ENCODE results near the gene CD109. TPM values are rescaled to one million over a fixed set of nuclear protein-coding genes. Genes with fewer than 3 reads are reported as not detected.

Gene CD109
- total and polyA plus RNA-seq, 2 of the 8 experiments (the other 6 are each of a cell fraction or from before 2014, with no cell fraction given), result 1.4 to 5.3 TPM

DNA sequence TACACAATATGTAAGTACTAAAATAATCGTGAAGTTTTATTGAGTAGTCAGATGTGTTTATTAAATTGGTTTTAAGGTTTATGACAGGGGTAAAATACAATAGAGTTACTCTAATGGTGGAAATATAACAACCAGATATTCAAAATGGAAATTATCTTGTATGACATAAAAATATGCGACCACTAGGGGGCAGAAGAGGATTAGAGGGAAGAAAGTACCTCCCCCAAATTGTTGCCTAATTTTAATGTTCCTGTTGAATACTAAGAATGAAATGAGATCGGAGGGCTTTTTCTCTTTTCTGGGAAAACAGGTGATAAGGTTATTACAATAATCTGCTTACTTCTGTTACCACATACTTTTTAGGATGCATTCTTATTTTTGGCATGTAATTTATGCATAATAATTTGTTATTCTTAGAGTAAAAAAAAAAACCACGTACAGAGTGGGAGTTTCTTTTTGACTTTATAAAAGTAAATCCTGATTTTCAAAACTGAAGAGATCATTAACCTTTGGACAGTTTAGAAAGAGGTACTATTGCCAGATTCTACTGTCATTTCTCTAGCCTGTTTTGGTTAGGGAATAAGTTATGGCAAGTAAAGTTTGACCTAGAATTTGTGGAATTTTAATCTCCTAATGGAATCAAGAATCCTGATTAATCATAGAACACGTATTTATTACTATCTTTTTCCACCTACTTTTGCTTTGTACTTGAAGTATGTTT is 159.2 kb downstream of the CD109 start:
- DNase-seq (ENCODE audit: low read depth in 1 of 2, low spot score in 2 of 2), result no peak
- Histone ChIP-seq H3K56ac (replicated peaks; ENCODE audit: insufficient read length, low read depth, low read length) (no peak overlapping the region), H4K20me1 (replicated peaks in 1 of 2; ENCODE audit: control insufficient read depth in 1 of 2, insufficient read depth in 2 of 2, low read length in 2 of 2) (no peaks in the 10 kb centered on the region), H2BK12ac (ENCODE audit: low read depth, low read length) (no peak overlapping the region), H3K4me2 (ENCODE audit: insufficient read depth in 1 of 2, low read depth in 2 of 2, low read length in 2 of 2) (no peak overlapping the region), H3K18ac (ENCODE audit: extremely low read depth, low read length) (no peak overlapping the region), H3K4ac (replicated peaks; ENCODE audit: insufficient read length, low read depth, low read length) (no peak overlapping the region), H4K5ac (ENCODE audit: insufficient read length, low read depth, low read length) (no peak overlapping the region), H3K4me1 (replicated peaks in 1 of 4; ENCODE audit: control insufficient read depth in 3 of 4, insufficient read depth in 4 of 4, low read length in 3 of 4) (no peaks in the 10 kb centered on the region), H3K79me2 (ENCODE audit: control insufficient read depth in 1 of 2, insufficient read depth in 2 of 2, low read length in 2 of 2) (no peaks in the 10 kb centered on the region), H3K23ac (ENCODE audit: insufficient read length) (no peak overlapping the region), H2BK20ac (ENCODE audit: low read length) (no peak overlapping the region), H2AK5ac (ENCODE audit: low read depth, low read length) (no peak overlapping the region), H3K36me3 (ENCODE audit: control insufficient read depth in 2 of 4, insufficient read depth in 4 of 4, low read length in 3 of 4) (no peaks in the 10 kb centered on the region), H4K91ac (replicated peaks; ENCODE audit: insufficient read length, low read length) (no peak overlapping the region), H2BK120ac (replicated peaks; ENCODE audit: low read depth, low read length) (no peak overlapping the region), H3K9ac (replicated peaks in 1 of 4; ENCODE audit: extremely low read depth in 1 of 4, low read depth in 3 of 4, low read length in 3 of 4) (no peak overlapping the region), H2AFZ (ENCODE audit: low read length) (no peak overlapping the region), H3K23me2 (ENCODE audit: low read depth, low read length) (no peaks in the 10 kb centered on the region), H3K27ac (ENCODE audit: low read depth, low read length) (no peak overlapping the region), H2BK15ac (ENCODE audit: low read length) (no peak overlapping the region), H3K79me1 (ENCODE audit: low read depth, low read length) (no peaks in the 10 kb centered on the region), H2BK5ac (ENCODE audit: low read depth, low read length) (no peak overlapping the region), H3K9me3 (ENCODE audit: insufficient read depth in 2 of 2, low read depth in 1 of 2, low read length in 1 of 2) (peaks cover 0 to 6% of the 10 kb centered on the region in 2 experiments; a peak in 1 of 4 replicates), H3K27me3 (replicated peaks in 1 of 4; ENCODE audit: control insufficient read depth in 3 of 4, extremely low read depth in 1 of 4, insufficient read depth in 3 of 4, low read length in 3 of 4) (no peaks in the 10 kb centered on the region), H3K14ac (ENCODE audit: insufficient read length) (no peak overlapping the region), H3K4me3 (ENCODE audit: extremely low read depth in 1 of 4, insufficient read depth in 2 of 4, low read depth in 3 of 4, low read length in 4 of 4) (no peak overlapping the region), H4K8ac (ENCODE audit: extremely low read depth, insufficient read depth, low read length) (no peak overlapping the region)
- TF ChIP-seq RAD21 (IDR thresholded peaks at IDR 0.05 in 1 of 2, conservative IDR thresholded peaks at IDR 0.05 in 1 of 2; ENCODE audit: low read depth in 2 of 2, low read length in 2 of 2), result peak; percentile 70 to 76
- TF ChIP-seq GTF2F1 (IDR thresholded peaks at IDR 0.05; ENCODE audit: borderline replicate concordance, low read depth, low read length), result no peak
- no peak for TF ChIP-seq POU5F1 (IDR thresholded peaks at IDR 0.05; ENCODE audit: low read depth, low read length)
- peak; percentile 92 for TF ChIP-seq CEBPB (IDR thresholded peaks at IDR 0.05; ENCODE audit: low read depth, low read length)
- TF ChIP-seq FOSL1 (IDR thresholded peaks at IDR 0.05; ENCODE audit: insufficient read depth, low read depth, low read length), result no peak
- TF ChIP-seq, protein P1, sequence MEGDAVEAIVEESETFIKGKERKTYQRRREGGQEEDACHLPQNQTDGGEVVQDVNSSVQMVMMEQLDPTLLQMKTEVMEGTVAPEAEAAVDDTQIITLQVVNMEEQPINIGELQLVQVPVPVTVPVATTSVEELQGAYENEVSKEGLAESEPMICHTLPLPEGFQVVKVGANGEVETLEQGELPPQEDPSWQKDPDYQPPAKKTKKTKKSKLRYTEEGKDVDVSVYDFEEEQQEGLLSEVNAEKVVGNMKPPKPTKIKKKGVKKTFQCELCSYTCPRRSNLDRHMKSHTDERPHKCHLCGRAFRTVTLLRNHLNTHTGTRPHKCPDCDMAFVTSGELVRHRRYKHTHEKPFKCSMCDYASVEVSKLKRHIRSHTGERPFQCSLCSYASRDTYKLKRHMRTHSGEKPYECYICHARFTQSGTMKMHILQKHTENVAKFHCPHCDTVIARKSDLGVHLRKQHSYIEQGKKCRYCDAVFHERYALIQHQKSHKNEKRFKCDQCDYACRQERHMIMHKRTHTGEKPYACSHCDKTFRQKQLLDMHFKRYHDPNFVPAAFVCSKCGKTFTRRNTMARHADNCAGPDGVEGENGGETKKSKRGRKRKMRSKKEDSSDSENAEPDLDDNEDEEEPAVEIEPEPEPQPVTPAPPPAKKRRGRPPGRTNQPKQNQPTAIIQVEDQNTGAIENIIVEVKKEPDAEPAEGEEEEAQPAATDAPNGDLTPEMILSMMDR (IDR thresholded peaks at IDR 0.05; ENCODE audit: control extremely low read depth in 1 of 3, insufficient read depth in 1 of 3, low read depth in 1 of 3, low read length in 3 of 3), result peak in 2 of 3 experiments; percentile 41 to 51; a peak in 2 of 4 replicates
- ChIA-PET CTCF (ENCODE audit: partially characterized antibody) (interaction anchor here (0.6 to 4.5 kb wide), 30 partner anchors 14 to 1406 kb away, joined by 3 to 43 read pairs (median 4); no protein-coding TSS in a partner anchor), POLR2A (ENCODE audit: partially characterized antibody) (interaction anchor here (0.9 kb wide), 1 partner anchor 394 kb away, joined by 3 read pairs; the partner anchor contains the start of gene MTO1)
- WGBS, 2 experiments (ENCODE audit: extremely low coverage in 1 of 2, insufficient coverage in 1 of 2, insufficient read length in 1 of 2, insufficient replicate concordance in 2 of 2, low coverage in 1 of 2, low lambda C conversion rate in 2 of 2, missing lambda C conversion rate in 1 of 2), result 37 to 100% methylated on average over 1 to 5 of the region's 5 CpGs
- peak; percentile 60 for FAIRE-seq

Measured in H1 (cell line).